HG02798 (cell line): ENCODE measurements around the gene TRPM1.
"Not testable (repeated sequence)": the region's sequence is repeated elsewhere in the genome, so short reads cannot be mapped to it uniquely, and the experiment has no call there.

ENCODE experiments used
- ATAC-seq: cut with Tn5 transposase; IDR thresholded peaks from one replicate; pipeline ENCODE4 v1.9.1; 2021; ENCODE audit warnings: mild to moderate bottlenecking; ENCODE audit not compliant: unreplicated experiment, poor library complexity

TRPM1 gene

DNA sequence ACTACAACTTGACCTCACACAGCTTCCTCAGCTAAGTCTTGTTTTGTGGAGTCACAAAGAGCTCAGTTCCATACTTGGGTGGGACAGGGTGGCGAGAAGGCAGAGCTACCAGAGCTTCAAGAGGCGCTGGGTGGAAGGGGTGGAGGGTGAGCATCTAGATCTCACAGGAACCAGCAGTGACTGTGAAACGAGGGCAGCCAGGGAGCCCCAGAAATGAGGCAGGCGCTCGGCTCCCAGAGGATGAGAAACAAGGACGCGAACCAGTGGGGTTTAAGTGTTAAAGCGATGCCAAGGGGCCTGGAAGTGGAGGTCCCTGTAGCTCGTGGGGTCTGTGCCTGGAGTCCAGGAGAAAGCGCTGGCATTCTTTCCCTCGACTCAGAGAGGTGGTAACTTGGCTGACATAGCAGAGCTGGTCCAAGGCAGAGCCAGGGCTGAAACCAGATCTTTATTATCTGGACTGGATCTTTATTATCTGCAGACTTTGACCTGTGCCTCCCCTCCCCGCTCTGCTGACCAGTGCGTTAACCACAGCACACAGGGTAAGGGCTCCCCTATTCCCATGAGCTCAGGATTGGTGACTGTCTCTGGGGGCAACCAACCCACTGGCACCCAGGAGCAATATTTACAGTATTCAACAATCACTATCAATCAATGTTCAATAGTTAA, 26.2 kb upstream of the TRPM1 start:
- ATAC-seq = no peak

DNA sequence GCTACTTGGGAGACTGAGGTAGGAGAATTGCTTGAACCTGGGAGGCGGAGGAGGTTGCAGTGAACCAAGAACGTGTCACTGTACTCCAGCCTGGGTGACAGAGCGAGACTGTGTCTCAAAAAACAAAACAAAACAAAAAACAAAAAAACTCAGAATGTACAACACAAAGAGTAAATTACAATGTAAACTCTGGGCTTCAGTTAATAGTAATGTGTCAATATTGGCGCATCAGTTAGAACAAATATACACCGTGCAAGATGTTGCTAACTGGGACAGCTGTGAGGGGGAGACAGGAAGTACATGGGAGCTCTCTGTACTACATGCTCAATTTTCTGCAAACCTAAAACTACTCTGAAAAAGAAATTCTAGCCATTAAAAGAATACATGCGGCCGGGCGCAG, 23.5 kb upstream of the TRPM1 start:
- ATAC-seq = no peak

DNA sequence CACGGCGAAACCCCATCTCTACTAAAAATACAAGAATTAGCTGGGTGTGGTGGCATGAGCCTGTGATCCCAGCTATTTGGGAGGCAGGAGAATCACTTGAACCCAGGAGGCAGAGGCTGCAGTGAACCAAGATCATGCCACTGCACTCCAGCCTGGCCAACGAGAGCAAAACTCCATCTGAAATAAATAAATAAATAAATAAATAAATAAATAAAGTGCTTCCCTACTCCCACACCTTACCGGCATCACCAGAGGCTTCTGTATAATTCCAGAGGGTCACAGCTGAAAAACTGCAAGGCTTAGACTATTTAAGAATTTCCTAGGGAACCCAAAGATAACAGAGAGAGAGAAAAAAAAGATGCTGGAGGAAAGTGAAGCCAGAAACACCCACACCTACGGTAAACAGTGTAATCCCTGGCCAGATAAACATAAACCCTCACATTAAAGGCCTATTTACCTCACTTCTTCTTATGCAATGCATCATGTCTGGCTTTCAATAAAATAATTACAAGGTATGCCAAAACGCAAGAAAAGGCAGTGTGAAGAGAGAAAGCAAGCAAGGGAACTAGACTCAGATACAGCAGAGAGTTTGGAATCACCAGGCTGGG, 15.0 kb upstream of the TRPM1 start:
- no peak for ATAC-seq

DNA sequence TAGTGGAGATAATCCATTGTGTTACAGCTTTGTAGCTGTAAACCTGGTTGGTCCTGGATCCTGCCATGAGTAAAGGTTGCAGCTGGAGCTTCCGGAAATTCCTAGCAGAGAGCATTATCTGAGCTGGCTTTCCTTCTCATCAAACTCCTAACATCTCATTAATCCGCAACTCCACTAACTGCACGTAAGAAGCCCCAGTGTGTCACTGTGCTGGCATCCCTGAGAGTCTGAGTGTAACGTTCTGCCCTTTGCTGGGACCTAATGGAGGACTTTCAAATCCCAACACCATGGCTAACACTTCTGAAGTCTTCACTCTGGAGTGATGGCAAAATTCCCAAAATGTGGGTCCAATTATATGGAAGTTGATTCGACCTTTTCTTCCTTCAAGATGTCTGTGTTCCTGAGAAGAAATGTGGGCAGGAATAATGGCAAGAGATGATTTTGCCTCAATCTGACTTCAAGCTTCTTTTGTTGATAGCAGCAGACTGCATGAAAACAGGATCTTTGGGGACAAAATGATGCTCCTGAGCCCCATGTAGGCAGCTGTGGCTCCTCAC, 9.6 kb upstream of the TRPM1 start:
- ATAC-seq = no peak

DNA sequence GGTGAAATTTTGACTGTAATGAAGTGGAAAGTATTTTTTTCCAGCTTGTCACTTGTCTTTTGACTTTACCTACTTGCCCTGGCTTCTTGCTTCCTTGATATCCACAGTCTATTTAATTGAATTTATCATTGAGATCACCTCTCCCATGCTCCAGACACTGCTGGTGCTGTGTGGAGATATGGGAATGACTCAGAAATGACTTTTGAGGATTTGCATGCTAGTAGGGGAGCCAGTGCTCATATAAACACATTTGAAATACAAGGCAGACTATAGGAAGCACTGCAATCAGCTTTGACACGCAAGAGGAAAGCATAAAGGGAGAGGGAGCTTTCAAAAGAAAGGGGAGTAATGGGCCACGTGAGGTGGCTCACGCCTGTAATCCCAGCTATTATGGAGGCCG, 7.3 kb upstream of the TRPM1 start:
- ATAC-seq = no peak

DNA sequence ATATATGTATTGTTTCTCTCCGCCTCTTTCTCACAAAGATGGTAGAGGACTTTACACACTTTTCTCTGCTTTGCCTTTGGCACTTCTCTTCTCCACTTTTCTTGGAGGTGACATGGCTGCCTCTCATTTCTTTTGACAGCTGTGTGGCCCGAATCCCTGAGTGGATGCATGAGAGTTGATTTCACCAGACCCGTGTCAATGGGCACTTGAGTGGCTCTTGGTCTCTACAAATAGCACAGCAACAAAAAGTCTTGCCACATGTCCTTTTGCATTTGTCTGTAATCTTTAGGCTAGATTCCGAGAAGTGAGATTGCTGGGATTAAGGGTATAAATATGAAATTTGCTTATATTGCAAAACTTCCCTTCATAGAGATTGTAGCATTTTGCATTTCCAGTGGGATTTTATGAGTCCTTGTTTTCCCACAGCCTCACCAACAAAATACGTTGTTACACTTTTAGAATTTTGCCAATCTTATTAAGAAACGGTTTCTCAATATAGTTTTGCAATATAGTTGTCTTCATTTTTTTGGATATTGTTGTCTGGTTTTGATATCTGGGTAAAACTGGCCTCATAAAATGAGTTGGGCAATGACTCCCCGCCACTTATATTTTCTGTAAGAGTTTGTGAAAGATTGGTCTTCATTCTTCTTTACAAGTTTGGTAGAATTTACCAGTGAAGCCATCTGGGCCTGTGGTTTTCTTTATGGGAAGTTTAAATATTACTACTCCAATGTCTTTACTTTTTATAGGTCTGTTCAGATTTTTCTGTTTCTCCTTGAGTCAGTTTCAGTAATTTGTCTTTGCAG, 5.2 kb upstream of the TRPM1 start:
- ATAC-seq = no peak

DNA sequence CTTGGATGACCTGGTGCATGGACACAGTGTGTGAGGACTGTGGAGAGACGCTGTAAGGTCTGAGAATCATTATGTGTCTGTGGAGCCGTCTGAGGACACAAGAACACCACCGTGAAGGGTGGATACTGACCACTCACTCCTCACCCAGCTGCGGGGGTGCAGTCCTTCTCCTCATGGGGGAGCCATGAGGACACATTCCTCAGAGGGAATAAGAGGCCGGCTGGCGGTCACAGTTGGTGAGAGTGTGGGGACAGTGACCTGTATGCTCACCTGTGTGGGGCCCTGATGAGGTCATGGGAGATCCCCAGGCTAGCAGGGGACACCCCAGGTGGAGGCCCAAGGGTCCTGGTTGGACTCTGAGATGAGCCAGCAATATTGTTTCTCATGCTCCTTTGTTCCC, 2.5 kb upstream of the TRPM1 start:
- no peak for ATAC-seq

DNA sequence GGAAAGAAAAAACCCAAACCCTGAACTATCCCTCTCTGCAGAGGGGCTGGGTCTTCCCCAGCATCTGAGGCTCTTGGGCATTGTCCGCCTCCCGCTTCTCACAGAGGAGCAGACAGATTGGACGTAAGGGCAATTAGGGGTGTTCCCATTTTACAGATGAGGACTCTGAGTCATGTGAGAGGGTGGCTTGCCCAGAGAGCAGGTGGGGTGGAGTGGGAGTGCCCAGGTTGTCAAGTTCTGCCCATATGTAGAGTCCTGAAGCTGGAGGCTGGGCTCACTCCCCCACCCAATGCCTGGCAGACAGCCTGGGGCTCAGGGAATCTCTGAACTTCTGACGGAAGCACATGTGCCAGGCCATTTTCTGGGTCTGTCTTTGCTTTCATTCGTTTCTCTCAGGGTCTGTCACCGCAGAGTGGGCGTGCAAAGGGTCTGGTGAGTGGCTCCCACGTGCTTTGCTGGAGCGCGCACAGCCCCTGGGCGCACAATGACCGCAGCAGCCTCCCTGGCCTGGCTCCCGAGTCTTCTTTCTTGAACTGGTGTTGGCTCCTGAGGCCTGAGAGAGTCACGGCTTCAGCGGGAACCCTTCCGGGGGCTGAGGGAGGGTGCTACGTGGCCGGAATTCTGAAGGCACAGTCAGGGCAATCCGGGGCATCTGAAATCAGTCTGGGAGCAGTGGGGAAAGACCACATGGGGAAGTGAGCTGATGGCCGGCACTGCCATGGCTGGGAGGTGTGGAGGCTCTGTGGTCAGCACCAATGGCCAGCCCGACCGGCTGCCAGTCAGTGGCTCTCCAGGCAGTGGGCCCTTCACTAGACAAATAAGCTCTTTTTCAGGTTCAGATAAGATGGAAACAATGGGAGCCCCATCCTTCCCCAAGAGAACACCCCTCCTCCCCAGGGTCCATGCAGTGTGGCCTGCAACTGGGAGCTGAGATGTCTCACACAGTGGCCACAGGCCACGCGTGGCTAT, 1.1 kb upstream of the TRPM1 start:
- no peak for ATAC-seq

DNA sequence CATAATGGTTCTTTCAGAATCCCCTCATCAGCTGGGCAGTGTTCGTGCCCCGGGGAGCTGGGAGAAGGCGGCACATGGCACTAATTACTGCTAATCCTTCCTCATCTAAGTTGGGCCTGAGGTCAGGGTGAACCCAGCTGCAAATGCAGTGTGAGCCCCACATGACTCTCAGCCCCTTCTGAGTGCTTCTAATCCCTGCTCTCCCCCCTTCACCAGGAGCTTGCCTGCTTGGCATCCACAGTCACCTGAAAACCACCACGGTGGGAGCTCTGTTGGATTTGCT, 455 bp upstream of the TRPM1 start:
- ATAC-seq = no peak

DNA sequence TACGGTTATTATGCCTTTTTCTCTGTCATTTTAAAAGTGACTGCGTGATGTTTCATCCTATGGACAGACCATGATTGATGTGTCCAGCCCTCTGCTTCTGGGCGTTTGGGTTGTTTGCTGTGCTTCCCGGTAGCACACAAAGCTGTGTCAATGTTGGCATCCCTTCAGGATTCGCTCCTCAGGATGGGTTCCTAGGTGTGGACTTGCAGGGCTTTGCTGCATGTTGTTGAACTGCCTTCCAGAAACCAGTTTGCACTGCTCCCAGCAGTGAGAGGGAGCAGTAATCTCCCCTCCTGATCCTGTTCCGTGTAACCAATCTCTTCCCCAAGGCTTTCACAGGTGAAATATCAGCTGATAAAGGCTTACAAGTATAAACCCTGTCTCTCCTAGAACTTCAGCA, 787 bp downstream of the TRPM1 start:
- ATAC-seq = no peak

DNA sequence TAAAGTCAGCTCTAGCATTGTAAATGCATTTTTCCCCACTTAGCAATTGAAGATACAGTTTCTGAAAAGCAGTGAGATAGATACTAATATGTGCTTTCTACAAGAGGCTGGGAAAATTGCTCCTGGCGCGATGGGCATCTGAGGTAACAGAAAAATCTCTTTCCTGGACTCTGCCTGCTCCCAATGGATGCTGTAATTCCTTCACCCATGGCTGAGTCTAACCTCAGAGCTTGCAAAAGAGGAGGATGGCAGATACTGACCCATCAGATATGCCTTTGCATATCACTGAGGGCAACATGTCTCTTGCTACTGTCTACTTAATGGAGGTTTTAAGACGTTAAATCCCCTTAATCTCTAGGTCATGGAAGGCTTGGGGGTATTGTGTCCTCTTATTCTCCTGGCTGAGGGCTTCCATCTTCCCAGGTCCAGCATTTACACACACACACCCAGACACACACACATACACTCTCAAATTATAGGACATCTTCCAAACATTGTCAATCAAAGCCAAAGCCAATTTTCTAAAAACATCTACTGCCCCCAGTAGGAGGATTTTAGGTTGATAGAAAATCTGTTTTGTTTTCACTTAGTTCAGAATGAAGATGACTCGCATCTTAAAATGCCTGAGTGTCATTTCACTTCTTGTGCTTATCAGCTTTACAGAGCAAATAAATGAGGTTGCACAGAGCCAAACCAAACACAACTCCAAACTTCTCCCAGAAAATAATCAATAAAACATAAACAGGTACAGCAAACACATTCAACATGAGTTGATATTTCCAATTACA, 2.4 kb downstream of the TRPM1 start:
- ATAC-seq = no peak

DNA sequence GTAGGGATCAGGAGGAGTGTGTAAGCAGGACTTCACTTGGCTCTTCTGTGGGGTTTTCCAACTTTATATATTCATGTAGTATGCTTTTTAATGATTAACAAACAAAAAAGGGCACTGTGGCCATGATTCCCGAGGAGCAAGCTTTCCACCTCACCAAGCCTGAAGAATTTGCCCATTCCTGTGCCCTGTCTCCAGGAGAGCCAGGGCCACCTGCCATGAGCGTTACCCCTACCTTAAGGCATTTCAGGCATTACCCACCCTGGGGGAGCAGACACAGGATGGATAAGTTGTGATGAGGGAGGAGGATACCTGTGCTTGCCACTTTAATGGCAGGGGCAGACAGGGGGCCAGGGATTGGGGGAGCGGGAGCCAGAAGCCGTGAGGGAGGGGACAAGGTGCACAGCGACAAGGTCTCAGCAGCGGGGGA, 3.0 kb downstream of the TRPM1 start:
- ATAC-seq = no peak

DNA sequence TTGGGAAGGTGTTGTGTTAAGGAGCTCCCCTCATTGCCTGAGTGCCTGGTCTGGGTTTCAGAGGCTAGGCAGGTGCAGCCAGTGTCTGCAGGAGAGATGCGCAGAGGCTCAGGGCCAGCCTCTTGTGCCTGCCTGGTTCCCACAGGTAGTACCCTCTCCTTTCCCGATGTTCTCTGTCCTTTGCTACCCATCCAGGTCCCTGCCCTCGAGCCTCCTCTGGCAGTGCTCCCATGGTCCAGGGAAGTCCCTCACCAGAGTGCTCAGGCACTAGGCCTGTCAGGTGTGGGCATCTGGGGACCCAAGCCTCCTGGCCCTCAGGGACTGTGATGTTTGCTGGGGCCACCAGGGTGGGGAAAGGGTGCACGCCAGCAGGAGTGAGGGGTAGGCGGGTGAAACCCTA, 5.0 kb downstream of the TRPM1 start:
- no peak for ATAC-seq

DNA sequence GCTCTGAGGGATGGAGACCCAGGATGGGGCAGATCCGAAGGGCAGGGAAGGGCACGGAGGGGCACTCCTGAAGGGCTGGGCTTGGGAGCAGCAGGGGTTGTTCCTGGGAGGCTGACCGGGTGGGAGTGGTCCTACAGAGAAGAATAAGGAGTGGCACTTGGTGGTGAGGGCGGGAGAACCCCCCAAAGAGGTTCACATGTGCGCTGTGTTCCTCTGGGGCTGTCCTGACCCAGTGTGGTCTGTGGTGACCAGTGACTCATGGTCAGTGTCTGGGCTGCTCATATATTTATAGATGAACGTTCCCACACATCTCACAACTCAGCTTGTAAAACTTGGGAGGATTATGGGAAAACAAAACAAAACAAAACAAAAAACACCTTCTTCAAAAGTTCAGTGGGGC, 10.0 kb downstream of the TRPM1 start:
- ATAC-seq = no peak

DNA sequence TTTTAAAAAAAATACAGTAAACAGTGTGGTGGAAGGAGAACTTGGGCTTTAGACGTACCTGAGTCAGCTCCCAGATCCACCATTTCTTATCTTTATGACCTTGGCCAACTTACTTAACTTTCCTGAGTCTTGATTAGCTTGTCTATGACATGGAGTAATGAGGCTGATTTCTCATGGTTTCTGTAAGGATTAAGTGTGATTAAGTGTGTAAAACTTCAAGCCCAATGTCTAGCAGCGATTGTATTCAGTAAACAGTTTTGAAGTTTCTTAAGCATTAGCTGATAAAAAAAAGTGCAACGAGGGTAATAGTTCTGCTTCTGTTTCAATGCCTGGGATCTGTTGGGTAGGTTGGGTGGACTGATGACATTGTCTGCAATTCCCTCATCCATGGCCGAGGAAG, 10.8 kb downstream of the TRPM1 start:
- ATAC-seq = no peak

DNA sequence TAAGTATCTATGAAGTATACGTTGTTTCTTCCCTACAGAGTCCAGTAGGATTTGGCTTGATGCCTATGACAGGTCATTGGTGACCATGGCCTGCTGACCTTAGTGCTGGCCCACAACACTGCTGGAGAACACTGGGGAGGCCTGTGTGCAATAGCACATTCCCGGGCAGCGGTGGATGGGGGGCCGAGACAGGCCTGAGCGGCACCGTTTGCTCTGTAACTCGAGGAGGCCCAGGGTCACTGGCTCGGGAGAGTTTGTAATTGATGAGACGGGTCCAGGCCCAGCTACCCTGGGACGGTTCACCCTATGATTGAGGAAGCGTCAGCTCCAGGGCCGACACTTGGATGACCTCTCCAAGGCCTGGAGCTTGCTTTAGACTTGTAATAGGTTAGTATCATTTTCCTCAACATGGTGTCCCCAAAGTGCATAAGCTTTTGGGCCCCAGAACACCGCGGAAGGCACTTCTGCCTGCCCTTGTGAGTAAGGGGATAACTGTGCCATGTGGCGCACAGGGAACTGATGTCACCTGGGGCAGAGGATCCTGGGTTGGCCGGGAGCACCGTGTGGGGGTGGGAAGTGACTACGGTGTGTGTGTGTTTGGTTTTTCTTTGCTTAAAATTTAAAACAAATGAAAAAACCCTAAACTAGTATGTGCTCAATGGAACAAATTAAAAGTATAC, 12.0 kb downstream of the TRPM1 start:
- no peak for ATAC-seq

DNA sequence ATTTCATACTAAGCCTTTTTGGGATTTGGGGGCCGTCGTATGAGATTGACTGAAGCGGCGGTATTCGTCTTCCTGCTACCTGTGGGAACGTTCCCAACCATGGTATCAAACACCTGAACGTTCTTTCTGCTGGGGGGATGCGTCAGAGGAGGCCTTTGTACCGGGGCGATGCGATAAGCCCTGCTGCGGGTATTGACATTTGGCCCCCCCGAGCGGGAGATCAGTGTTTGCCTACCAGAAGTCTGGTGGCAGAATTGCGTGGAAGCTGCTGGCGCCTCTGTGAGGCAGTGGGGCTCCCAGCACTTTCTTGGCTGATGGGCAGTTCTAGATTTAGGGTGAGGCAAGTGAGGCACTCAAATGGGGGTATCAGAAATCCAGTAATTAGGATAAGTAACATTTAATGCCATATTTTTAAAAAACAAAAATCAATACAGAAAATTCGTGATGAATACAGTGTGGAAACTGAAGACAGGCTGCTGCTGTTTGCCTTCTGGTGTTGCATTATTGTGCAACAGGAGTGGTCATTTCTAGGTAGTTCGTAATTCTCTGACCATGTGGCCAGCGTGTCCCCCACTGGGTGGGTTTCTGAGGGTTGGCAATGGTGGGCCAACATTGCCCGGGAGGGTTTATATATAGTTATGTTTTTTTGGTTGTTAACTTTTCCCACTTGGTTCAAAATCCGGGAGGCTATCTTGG, 12.7 kb downstream of the TRPM1 start:
- ATAC-seq = no peak

DNA sequence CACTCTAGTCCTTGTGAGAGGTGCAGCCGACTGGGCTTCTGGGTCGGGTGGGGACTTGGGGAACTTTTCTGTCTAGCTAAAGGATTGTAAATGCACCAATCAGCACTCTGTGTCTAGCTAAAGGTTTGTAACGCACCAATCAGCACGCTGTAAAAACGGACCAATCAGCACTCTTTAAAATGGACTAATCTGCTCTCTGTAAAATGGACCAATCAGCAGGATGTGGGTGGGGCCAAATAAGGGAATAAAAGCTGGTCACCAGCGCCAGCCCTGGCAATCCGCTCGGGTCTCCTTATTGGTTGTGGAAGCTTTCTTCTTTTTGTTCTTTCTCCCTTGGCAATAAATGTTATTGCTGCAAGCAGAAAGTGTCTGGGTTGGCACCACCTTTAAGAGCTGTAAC, 13.5 kb downstream of the TRPM1 start:
- not testable (repeated sequence) for ATAC-seq

DNA sequence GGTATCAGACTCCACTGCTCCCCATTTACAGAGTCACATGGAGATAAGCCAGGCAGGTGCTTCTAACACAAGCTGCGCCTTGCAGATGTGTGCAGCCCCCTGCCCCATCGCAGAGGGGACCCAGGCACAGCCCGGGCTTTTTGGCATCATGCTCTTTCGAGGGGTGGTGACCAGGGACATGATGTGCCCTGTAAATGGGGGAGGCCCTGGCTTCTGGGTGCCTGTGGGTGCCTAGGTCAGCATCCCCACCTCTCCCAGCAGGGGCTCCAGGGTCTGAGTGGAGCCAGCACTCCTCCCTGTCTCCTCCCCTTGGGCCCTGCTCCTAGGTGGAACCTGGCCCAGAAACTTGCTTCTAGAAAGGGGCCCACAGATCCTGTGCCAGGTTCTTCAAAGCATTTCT, 15.2 kb downstream of the TRPM1 start:
- no peak for ATAC-seq
